Nephron (organoid): Measurements from ENCODE around the gene RERE.
"Not testable (repeated sequence)": the region's sequence is repeated elsewhere in the genome, so short reads cannot be mapped to it uniquely, and the experiment has no call there.

ENCODE experiments used
- H3K27ac Mint-ChIP-seq, 3 experiments: 2 replicates each; pipeline ENCODE4 v1.8.0; 2020; ENCODE audit warnings: mixed read lengths in 3 of 3, mild to moderate bottlenecking in 2 of 3, moderate library complexity in 1 of 3
- H3K27me3 Mint-ChIP-seq: 2 replicates; pipeline ENCODE4 v1.8.0; 2021; ENCODE audit warnings: low read depth, mild to moderate bottlenecking, moderate library complexity, mixed read lengths
- H3K36me3 Mint-ChIP-seq: 2 replicates; pipeline ENCODE4 v1.8.0; 2020; ENCODE audit warnings: low read depth, mixed read lengths
- H3K4me1 Mint-ChIP-seq: 2 replicates; pipeline ENCODE4 v1.8.0; 2020; ENCODE audit warnings: mixed read lengths
- H3K4me3 Mint-ChIP-seq, 3 experiments: 2 replicates each; pipeline ENCODE4 v1.8.0; 2020; ENCODE audit warnings: mild to moderate bottlenecking in 3 of 3, mixed read lengths in 3 of 3, moderate library complexity in 2 of 3
- H3K9me3 Mint-ChIP-seq: 2 replicates; pipeline ENCODE4 v1.8.0; 2020; ENCODE audit warnings: mixed read lengths
- TF ChIP-seq, protein P1 (sequence below), 3 experiments: fragments of 200-600 bp; sonication (generic); IDR thresholded peaks; one replicate each; pipeline ENCODE4 v1.5.0; 2021; ENCODE audit warnings: antibody characterized with exemption in 3 of 3; ENCODE audit not compliant: unreplicated experiment in 3 of 3

Gene RERE

DNA sequence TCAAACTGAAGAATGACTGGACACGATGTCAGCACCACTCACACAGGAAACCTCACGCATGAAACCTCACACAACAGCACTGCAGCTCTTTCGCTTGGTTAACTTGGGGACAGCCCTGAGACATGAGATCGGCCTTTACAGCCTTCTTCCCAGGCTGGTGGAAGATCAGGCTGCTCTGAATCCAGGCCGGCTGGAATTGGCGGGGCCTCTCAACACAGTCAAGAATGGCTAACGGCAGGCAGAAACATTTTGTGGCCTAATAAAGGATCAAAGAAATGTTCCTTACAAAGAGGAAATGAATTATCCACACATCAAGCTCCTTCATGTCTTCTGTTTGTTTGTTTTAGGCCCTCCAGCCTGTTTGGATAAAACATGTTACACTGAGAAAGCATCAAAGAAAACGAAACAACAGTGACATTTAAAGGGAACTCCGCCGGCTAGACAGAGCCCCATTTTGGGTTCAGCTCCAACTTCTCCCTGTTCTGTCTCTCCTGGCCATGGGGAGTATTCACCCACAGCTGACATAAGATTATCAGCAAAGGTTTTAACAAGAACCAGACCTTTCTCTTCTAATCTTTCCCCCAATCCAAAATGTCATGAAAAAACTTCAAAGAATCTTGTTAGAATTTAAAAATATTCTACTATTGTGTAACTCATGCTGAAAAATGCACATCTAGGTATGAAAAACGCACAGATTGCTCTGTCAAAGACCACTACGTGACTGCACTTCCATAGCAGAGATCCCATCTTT lies 368.4 kb downstream of the RERE start:
- H3K27me3 Mint-ChIP-seq = no peaks in the 10 kb centered on the region
- TF ChIP-seq, protein P1, sequence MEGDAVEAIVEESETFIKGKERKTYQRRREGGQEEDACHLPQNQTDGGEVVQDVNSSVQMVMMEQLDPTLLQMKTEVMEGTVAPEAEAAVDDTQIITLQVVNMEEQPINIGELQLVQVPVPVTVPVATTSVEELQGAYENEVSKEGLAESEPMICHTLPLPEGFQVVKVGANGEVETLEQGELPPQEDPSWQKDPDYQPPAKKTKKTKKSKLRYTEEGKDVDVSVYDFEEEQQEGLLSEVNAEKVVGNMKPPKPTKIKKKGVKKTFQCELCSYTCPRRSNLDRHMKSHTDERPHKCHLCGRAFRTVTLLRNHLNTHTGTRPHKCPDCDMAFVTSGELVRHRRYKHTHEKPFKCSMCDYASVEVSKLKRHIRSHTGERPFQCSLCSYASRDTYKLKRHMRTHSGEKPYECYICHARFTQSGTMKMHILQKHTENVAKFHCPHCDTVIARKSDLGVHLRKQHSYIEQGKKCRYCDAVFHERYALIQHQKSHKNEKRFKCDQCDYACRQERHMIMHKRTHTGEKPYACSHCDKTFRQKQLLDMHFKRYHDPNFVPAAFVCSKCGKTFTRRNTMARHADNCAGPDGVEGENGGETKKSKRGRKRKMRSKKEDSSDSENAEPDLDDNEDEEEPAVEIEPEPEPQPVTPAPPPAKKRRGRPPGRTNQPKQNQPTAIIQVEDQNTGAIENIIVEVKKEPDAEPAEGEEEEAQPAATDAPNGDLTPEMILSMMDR (IDR thresholded peaks at IDR 0.05; ENCODE audit: unreplicated experiment in 3 of 3) = no peak
- H3K27ac Mint-ChIP-seq = no peak overlapping the region
- H3K4me3 Mint-ChIP-seq = peak overlapping the region in 1 of 3 experiments; percentile 30
- H3K9me3 Mint-ChIP-seq = peaks cover 3% of the 10 kb centered on the region
- H3K4me1 Mint-ChIP-seq = no peaks in the 10 kb centered on the region
- H3K36me3 Mint-ChIP-seq = peaks cover 37% of the 10 kb centered on the region

DNA sequence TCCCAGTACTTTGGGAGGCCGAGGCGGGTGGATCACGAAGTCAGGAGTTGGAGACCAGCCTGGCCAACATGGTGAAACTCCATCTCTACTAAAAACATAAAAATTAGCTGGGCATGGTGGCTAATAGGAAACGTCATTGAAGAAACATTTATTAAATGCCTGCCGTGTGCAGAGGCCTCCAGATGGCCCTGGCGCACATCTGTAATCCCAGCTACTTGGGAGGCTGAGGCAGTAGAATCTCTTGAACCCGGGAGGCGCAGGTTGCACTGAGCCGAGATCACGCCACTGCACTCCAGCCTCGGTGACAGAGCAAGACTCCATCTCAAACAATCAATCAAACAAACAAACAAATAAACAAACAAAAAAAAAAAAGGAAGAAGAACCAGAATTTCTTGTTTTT lies 368.9 kb downstream of the RERE start:
- H3K4me1 Mint-ChIP-seq, H3K4me3 Mint-ChIP-seq, H3K27ac Mint-ChIP-seq, H3K9me3 Mint-ChIP-seq, H3K27me3 Mint-ChIP-seq: not testable (repeated sequence)
- H3K36me3 Mint-ChIP-seq = peaks cover 39% of the 10 kb centered on the region

GRCh38 chr1:8447616-8448150 lies 369.8 kb downstream of the RERE start:
- Mint-ChIP-seq H3K4me1 (no peaks in the 10 kb centered on the region), H3K27me3 (no peaks in the 10 kb centered on the region), H3K36me3 (peaks cover 44% of the 10 kb centered on the region), H3K27ac (no peak overlapping the region), H3K9me3 (peaks cover 3% of the 10 kb centered on the region), H3K4me3 (no peak overlapping the region)
- TF ChIP-seq, protein P1 (IDR thresholded peaks at IDR 0.05; ENCODE audit: unreplicated experiment in 3 of 3) = no peak

GRCh38 chr1:8446119-8446518 lies 371.3 kb downstream of the RERE start:
- not testable (repeated sequence) for H3K4me1 Mint-ChIP-seq, H3K9me3 Mint-ChIP-seq, H3K27me3 Mint-ChIP-seq, H3K4me3 Mint-ChIP-seq, H3K27ac Mint-ChIP-seq
- peaks cover 52% of the 10 kb centered on the region for H3K36me3 Mint-ChIP-seq

DNA sequence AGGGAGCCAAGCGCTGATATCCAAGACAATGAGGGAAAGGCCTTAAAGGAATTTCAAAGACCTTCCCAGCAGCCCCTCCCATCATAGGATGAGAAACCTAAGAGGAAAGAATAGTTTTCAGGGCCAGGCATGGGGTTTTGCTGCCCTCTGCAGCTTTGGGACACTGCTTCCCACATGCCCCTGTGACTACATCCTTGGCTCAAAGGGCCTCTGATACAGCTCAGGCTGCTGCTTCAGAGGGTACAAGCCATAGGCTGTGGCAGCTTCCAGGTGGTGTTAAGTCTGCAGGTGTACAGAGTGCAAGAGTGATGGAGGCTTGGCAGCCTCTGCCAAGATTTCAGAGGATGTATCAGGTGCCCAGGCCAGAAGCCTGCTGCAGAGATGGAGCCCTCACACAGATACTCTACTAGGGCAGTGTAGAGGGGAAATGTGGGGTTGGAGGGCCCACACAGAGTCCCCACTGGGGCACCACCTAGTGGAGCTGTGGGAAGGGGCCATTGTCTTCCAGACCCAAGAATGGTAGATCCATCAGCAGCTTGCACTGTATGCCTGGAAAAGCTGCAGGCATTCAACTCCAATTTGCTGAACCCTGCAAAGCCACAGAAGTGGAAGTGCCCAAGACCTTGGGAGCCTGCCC lies 373.8 kb downstream of the RERE start:
- Mint-ChIP-seq H3K9me3 (peaks cover 3% of the 10 kb centered on the region), H3K27me3 (no peaks in the 10 kb centered on the region), H3K4me1 (peaks cover 23% of the 10 kb centered on the region), H3K36me3 (peaks cover 52% of the 10 kb centered on the region), H3K4me3 (no peak overlapping the region), H3K27ac (no peak overlapping the region)
- TF ChIP-seq, protein P1 (IDR thresholded peaks at IDR 0.05; ENCODE audit: unreplicated experiment in 3 of 3) = no peak

DNA sequence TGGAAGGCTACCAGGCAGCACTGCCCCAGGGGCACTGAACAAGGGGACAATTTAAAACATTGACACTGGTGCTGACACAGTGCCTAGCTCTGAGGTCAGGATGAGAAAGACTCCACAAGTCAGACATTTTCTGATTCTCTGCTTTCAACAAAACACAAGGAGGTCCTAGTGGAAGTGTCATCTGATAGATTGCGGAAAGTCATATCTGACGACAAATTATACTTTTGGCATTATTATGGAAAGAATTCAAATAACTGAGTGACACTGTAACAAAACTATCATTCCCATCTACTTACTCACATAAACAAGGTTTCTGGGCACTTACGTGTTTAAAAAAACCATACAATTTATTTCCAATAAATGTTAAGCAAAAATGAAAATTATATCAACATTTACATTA lies 376.0 kb downstream of the RERE start:
- Mint-ChIP-seq H3K27me3 (no peaks in the 10 kb centered on the region), H3K9me3 (no peaks in the 10 kb centered on the region), H3K36me3 (peaks cover 40% of the 10 kb centered on the region), H3K27ac (peak overlapping the region; percentile 52 to 69 (median 56)), H3K4me3 (no peak overlapping the region), H3K4me1 (peaks cover 42% of the 10 kb centered on the region)
- TF ChIP-seq, protein P1 (IDR thresholded peaks at IDR 0.05; ENCODE audit: unreplicated experiment in 3 of 3) = no peak
